GM21723 (cell line): Measurements from ENCODE around the gene CRACR2A.

ENCODE experiments used
- ATAC-seq: cut with Tn5 transposase; IDR thresholded peaks from one replicate; pipeline ENCODE4 v1.9.1; 2021; ENCODE audit warnings: mild to moderate bottlenecking, moderate library complexity; ENCODE audit not compliant: unreplicated experiment

The CRACR2A gene

GRCh38 chr12:3628629-3629028, 124.3 kb downstream of the CRACR2A start:
- no peak for ATAC-seq

- ATAC-seq: no peak
Observed at GRCh38 chr12:3627336-3627735, 125.6 kb downstream of the CRACR2A start.

- ATAC-seq: no peak
Observed at GRCh38 chr12:3624273-3624672, 128.6 kb downstream of the CRACR2A start.

- ATAC-seq: no peak
Observed at GRCh38 chr12:3622822-3623690, 129.9 kb downstream of the CRACR2A start.

GRCh38 chr12:3622021-3622821, 130.7 kb downstream of the CRACR2A start:
- ATAC-seq: no peak

GRCh38 chr12:3620856-3621255, 132.1 kb downstream of the CRACR2A start:
- ATAC-seq: no peak

- ATAC-seq: no peak
Observed at GRCh38 chr12:3617565-3617964, 135.3 kb downstream of the CRACR2A start.

GRCh38 chr12:3615862-3616261, 137.0 kb downstream of the CRACR2A start:
- ATAC-seq: no peak

GRCh38 chr12:3614806-3615466, 138.0 kb downstream of the CRACR2A start:
- ATAC-seq: no peak

- no peak for ATAC-seq
Observed at GRCh38 chr12:3613641-3614395, 139.1 kb downstream of the CRACR2A start.

GRCh38 chr12:3611860-3612703, 140.8 kb downstream of the CRACR2A start:
- no peak for ATAC-seq

- ATAC-seq: no peak
Observed at GRCh38 chr12:3607821-3608220, 145.1 kb downstream of the CRACR2A start.

GRCh38 chr12:3607039-3607720, 145.7 kb downstream of the CRACR2A start:
- no peak for ATAC-seq

GRCh38 chr12:3606128-3606527, 146.8 kb downstream of the CRACR2A start:
- ATAC-seq: no peak

GRCh38 chr12:3605692-3606091, 147.2 kb downstream of the CRACR2A start:
- no peak for ATAC-seq

GRCh38 chr12:3604748-3605586, 147.9 kb downstream of the CRACR2A start:
- ATAC-seq: no peak

- no peak for ATAC-seq
Observed at GRCh38 chr12:3604286-3604685, 148.6 kb downstream of the CRACR2A start.

GRCh38 chr12:3603576-3603975, 149.3 kb downstream of the CRACR2A start:
- ATAC-seq: no peak
